ENCODE data around the gene FADD. TPM values are rescaled to one million over a fixed set of nuclear protein-coding genes. Genes with fewer than 3 reads are reported as not detected.

FADD gene
- total RNA-seq, 4 donors from 2014 or later = 23.9 to 34.5 (median 25.1) TPM

DNA sequence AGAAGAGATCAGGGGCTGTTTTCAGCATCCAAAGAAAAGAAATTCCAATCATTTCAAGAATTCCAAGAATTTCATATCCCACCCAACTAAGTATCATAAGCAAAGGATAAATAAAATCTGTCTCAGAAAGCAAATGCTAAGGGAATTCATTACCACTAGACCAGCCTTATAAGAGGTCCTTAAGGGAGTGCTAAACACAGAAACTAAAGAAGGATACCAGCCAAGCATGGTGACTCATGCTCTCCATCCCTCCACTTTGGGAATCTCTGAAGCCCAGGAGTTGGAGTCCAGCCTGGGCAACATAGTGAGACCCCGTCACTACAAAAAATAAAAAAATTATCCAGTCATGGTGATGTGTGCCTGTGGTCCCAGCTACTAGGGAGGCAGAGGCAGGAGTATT, 17.8 kb downstream of the FADD start:
- Histone ChIP-seq H3K27me3 (no peaks in the 10 kb centered on the region), H3K27ac (no peak overlapping the region), H3K4me1 (peaks cover 0 to 5% (median 0%) of the 10 kb centered on the region in 4 donors), H3K9me3 (no peaks in the 10 kb centered on the region), H3K36me3 (no peaks in the 10 kb centered on the region), H3K4me3 (no peak overlapping the region)
- DNase-seq (ENCODE audit: low spot score in 2 of 2) = no peak
- TF ChIP-seq POLR2A (IDR thresholded peaks at IDR 0.05) = no peak
- TF ChIP-seq, protein P1, sequence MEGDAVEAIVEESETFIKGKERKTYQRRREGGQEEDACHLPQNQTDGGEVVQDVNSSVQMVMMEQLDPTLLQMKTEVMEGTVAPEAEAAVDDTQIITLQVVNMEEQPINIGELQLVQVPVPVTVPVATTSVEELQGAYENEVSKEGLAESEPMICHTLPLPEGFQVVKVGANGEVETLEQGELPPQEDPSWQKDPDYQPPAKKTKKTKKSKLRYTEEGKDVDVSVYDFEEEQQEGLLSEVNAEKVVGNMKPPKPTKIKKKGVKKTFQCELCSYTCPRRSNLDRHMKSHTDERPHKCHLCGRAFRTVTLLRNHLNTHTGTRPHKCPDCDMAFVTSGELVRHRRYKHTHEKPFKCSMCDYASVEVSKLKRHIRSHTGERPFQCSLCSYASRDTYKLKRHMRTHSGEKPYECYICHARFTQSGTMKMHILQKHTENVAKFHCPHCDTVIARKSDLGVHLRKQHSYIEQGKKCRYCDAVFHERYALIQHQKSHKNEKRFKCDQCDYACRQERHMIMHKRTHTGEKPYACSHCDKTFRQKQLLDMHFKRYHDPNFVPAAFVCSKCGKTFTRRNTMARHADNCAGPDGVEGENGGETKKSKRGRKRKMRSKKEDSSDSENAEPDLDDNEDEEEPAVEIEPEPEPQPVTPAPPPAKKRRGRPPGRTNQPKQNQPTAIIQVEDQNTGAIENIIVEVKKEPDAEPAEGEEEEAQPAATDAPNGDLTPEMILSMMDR (IDR thresholded peaks at IDR 0.05) = no peak
- TF ChIP-seq EP300 (IDR thresholded peaks at IDR 0.05) = no peak
- WGBS, 2 donors = 76 to 88% methylated on average over 1 of the region's 1 CpG

DNA sequence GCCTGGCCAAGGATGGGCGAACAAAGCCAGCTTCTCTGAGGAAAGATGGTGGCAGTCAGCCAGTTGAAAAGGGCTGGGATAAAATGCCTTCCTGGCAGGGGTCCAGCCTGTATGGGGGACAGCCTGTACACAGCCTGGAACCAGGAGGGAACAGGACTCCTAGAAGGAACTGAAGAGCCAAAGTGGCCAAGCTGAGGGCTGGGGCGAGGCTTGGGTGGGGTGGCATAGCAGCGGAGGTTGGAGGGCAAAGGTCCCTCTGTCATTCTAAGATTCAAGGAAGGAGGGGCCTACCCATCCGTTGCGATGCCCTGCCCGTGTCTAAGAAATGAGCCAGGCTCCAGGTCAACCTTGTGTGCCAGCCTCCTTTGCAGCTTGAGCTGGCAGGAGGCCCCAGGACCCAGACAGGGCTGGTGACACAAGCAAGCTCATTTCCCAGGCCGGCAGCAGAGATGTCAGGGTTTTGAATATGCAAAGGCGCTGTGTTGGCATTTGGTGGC, 22.6 kb downstream of the FADD start:
- Histone ChIP-seq H3K4me1 (peaks cover 0 to 10% (median 0%) of the 10 kb centered on the region in 4 donors), H3K4me3 (no peak overlapping the region), H3K27me3 (no peaks in the 10 kb centered on the region), H3K9me3 (no peaks in the 10 kb centered on the region), H3K27ac (peak overlapping the region in 1 of 4 donors; percentile 55), H3K36me3 (no peaks in the 10 kb centered on the region)
- 47 to 54% methylated on average over 8 of the region's 8 CpGs for WGBS, 2 donors
- TF ChIP-seq POLR2A (IDR thresholded peaks at IDR 0.05) = no peak
- TF ChIP-seq EP300 (IDR thresholded peaks at IDR 0.05) = no peak
- TF ChIP-seq, protein P1 (IDR thresholded peaks at IDR 0.05) = no peak
- DNase-seq (ENCODE audit: low spot score in 2 of 2) = peak in 1 of 2 donors; percentile 27

DNA sequence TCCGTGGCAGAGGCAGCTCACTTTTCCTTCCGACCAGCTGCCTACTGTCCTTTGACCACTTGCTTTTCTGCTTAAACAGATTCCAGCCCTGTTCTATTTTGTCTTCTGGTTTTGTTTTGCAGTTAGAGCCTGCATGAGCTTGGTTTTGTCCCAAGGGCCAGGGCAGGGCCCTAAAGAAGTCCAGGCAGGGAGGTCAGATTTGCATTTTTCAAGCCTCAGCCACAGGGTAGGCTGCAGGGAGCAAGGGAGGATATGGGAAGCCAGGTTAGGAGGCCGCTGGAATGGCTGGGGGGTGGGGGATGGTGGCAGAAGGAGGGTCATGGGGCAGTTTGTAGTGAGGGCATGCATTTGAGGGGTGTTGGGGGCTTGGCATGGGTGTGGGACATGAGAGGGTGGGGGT, 23.1 kb downstream of the FADD start:
- no peaks in the 10 kb centered on the region for H3K9me3 ChIP-seq
- peaks cover 0 to 10% (median 0%) of the 10 kb centered on the region in 4 donors for H3K4me1 ChIP-seq
- no peak for DNase-seq (ENCODE audit: low spot score in 2 of 2)
- no peak overlapping the region for H3K4me3 ChIP-seq
- TF ChIP-seq EP300 (IDR thresholded peaks at IDR 0.05) = no peak
- TF ChIP-seq, protein P1 (IDR thresholded peaks at IDR 0.05) = no peak
- no peak for TF ChIP-seq POLR2A (IDR thresholded peaks at IDR 0.05)
- H3K36me3 ChIP-seq = no peaks in the 10 kb centered on the region
- H3K27me3 ChIP-seq = no peaks in the 10 kb centered on the region
- WGBS, 2 donors = 59 to 88% methylated on average over 3 of the region's 3 CpGs
- peak overlapping the region in 1 of 4 donors; percentile 55 for H3K27ac ChIP-seq

DNA sequence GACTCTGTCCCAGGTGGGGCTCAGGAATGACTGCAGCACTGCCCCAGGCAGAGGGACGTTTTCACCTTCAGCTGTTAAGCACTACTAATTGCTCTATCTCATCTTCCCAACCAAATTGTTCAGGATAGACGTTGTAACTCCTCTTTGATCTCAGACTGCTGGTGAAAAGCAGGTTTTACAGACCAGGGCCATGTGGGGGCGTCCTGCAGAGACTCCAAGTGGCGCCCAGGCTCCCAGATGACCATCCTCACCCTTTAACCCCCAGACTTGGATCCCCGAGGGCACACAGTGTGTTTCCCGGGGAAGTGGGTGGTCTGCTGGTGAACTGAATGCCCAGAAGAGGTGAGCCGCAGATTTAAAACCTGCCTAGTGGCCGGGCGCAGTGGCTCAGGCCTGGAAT, 23.9 kb downstream of the FADD start:
- Histone ChIP-seq H3K36me3 (no peaks in the 10 kb centered on the region), H3K27me3 (no peaks in the 10 kb centered on the region), H3K4me1 (peaks cover 0 to 10% (median 0%) of the 10 kb centered on the region in 4 donors), H3K9me3 (no peaks in the 10 kb centered on the region), H3K4me3 (no peak overlapping the region), H3K27ac (peak overlapping the region in 1 of 4 donors; percentile 55)
- WGBS, 2 donors = 48 to 54% methylated on average over 9 of the region's 9 CpGs
- DNase-seq (ENCODE audit: low spot score in 2 of 2) = no peak
- no peak for TF ChIP-seq EP300 (IDR thresholded peaks at IDR 0.05)
- TF ChIP-seq POLR2A (IDR thresholded peaks at IDR 0.05) = no peak
- TF ChIP-seq, protein P1 (IDR thresholded peaks at IDR 0.05) = no peak

DNA sequence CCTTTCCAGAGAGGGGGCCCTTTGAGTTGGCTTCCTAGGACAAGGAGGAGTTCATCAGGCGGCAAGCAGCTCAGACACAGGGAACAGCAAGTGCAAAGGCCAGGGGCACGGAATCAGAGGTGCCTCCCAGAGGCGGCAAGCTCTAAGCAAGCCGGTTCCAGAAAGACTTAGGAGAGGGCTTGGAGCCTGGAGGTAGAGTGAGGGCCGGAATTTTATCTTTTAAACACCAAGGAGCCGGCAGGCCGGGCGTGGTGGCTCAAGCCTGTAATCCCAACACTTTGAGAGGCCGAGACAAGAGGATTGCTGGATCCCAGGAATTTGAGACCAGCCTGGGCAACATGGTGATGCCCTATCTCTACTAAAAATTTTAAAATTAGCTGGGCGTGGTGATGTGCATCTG, 26.6 kb downstream of the FADD start:
- no peaks in the 10 kb centered on the region for H3K27me3 ChIP-seq
- WGBS, 2 donors = 88 to 92% methylated on average over 10 of the region's 10 CpGs
- H3K36me3 ChIP-seq = no peaks in the 10 kb centered on the region
- DNase-seq (ENCODE audit: low spot score in 2 of 2) = no peak
- no peak overlapping the region for H3K27ac ChIP-seq
- TF ChIP-seq EP300 (IDR thresholded peaks at IDR 0.05) (no peak), POLR2A (IDR thresholded peaks at IDR 0.05) (no peak)
- TF ChIP-seq, protein P1 (IDR thresholded peaks at IDR 0.05) = no peak
- H3K4me3 ChIP-seq = no peak overlapping the region
- no peaks in the 10 kb centered on the region for H3K9me3 ChIP-seq
- H3K4me1 ChIP-seq = peaks cover 0 to 10% (median 0%) of the 10 kb centered on the region in 4 donors

All from tibial nerve (tissue), 4 donors.